GM21423 (cell line): Measurements from ENCODE around the gene PRKG1.

Experiments used
- ATAC-seq: cut with Tn5 transposase; IDR thresholded peaks from one replicate; pipeline ENCODE4 v1.9.1; 2021; ENCODE audit warnings: mild to moderate bottlenecking, moderate library complexity; ENCODE audit not compliant: unreplicated experiment

The PRKG1 gene

DNA sequence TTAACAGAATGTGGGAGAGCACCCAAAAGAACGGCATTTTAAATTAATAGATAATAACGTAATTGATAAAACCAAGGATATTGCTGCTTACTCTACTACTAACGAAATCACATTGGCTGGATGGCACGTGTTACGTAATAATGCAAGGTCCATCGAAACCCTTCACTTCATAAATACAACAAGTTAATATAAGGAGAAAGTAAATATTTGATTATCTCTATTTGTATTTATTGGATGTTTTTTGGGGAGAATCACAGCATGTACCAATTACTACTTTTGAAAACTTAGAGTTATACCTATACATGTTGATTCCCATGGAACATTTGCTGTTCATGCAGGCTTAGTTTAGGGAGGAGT lies 1.6 kb downstream of the PRKG1 start:
- ATAC-seq: no peak

DNA sequence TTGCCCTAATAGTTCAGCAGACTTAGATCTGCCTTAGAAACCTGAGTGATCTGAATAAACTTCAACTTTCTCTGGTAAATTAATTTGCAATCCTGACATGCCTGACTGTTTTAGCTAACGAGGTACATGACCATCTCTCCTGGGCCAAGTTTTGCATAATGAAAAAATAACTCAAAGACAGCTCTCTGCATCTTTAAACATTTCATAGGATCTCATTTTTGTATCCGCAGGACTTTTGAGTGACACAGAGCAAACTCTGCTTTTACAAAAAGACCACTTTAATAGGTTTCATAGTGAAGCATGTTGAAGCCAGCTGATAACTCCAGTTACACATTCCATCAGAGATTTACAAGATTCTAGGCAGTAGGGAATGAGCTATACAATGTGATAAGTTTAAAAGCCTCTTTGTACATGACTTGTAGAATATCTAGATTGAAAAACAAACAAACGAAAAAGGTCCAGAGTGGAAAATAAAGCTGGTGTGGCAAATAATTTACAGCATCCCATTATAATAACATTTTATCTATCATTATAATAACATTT lies 2.1 kb downstream of the PRKG1 start:
- ATAC-seq: no peak

DNA sequence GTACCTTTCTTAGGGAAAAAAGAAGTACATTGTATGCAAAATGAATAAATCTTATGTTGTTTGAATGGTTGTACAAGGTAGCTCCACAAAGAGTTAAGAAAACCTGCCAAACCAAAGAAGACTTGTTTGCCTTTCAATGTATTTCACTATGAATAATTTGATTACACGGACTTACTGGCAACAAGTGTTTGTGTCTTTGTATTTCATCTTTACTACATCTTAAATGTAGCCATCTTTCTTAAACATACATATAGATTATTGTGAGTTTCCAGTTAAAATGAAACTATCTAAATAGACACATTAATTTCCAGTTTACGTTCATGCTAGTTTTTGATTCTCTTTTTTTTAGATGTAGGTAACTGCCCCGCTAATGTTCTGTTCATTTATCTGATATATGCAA lies 2.8 kb downstream of the PRKG1 start:
- ATAC-seq: no peak

DNA sequence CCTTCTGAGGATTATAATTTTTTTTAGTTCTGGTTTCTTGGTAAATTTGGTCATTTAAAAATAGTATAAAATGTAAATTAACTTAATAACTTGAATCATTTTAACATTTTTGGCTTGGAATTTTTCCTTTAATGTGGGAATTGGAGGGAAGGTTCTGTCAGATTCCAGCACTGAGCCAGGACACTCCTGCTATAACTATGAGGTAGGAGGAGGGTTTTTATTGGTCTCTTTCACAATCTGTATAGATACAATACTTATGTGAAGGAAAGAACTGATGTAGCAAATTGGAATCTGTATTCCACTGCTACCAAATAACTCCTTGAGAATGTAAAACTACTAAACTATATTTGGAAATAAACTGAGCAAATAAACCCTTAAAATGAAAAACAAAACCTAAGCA lies 3.2 kb downstream of the PRKG1 start:
- ATAC-seq: no peak

GRCh38 chr10:51079331-51079730 lies 5.0 kb downstream of the PRKG1 start:
- ATAC-seq: no peak

DNA sequence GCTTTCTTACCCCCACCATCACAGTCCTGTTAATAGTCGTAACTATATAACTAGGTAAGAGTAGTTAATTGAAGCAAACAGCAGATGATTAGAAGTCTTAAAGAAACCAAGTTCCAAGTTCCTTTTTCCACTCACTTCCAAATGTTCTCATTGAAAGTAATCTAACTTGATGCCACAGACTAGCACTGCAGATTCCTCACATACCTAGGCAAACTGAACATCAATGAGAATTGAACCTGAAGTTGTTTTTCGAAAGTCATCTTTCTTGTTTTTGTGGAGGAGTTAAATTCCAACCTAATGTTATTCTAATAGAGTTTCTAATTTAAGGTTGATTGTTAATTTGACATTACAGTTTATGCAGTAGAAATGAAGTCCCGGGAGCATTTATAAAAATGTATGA lies 5.5 kb downstream of the PRKG1 start:
- no peak for ATAC-seq

DNA sequence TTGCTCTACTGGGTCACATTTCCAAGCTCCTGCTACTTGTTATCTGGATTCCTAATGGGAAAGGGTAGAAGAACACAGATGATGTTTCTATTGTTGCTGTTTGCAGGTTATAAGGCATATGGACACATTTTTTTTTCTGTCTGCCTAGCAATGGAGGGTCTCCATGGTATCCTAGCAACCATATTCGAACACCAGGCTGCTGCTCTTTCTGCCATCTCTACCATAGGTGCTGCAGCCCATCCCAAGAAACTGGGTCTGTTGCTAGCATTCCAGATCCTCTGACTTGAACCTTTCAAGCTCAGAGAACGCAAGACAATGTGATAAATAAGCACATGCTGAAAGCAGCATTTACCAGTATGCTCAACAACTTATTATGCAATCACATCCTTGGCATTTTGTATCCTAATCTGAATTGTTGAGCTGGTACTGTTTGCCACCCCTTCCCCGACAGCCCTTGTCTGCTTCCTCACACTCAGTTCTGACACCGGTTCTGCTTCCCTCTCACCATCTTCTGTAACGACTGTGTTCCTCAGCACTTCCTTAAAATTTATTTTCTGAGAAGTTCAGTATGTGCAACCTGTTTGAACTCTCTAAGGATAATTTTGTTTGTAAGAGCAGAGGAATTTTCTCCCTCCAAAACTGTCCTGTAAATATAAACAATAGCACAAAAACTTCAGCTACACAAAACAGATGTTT lies 6.2 kb downstream of the PRKG1 start:
- ATAC-seq: no peak

DNA sequence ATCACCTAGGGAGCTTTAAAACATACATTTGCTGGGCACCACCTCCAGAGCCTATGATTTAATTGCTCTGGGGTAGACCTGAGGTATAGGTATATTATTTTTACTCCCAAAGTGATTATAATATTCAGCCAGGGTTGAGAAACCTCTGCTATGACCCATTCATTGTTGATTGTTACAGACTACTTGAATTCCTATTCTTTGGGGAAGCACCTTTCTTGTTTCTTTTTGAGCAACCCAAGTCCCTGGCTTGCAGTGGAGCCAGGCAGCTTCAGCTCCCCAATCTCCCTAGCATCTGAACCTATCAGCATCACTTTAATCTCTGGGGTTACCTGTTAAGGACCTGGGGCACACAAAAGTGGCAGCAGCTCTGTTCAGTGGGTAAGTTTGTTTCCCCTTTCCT lies 8.6 kb downstream of the PRKG1 start:
- ATAC-seq: no peak

GRCh38 chr10:51083356-51083853 lies 9.1 kb downstream of the PRKG1 start:
- ATAC-seq: no peak

DNA sequence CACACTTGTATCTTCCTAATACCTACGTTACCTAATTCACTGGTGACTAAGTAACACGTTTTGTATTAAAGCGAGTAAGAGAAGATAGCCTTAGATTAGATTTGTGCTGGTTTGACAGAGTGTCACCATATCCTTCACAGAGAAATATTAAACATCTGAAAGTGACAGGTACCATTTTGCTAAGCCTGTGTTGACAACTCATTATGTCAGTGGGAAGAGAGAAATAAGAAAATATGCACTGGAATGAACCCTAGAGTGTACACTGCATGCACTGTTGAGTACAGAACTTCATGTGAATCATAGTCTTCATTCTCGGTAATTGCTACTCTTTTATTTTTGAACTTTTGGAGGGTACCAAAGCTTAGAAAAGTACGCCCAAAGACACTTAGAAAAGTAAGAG lies 10.9 kb downstream of the PRKG1 start:
- ATAC-seq: no peak

DNA sequence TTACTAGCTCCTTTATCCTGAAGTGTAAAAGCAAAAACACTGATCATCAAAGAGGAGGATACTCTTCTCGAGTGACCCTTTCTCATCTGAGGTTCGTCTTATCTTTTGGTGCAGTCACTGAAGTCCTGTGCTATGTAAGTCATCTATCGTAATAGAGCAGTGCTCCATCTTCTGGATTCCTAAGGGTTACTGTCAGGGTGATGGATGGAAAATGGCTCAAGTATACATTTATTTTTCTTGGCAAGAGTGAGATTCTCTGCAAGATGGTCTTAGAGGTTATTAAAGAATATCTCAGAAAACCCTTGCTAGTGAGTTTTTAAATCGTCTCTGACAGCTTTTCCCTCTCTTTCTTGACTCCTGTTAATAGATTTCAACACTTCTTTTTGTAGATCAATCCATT lies 12.4 kb downstream of the PRKG1 start:
- no peak for ATAC-seq

DNA sequence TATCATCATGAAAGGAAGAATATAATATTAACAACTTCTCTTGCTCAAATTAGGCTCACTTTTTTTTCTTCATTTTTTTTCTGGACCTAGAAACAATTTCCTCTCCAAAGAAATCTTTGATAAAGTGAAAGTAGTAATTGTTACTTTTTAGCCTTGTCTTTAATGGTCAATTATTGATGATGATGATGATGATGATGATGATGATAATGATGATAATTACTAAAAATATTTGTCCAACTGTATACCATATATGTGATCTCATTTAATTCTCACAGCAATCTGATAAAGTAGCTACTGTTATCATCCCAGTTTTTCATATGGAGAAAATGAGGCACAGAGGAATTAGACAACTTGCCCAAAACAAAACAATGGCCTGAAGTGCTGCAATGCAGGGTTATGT lies 12.8 kb downstream of the PRKG1 start:
- no peak for ATAC-seq

GRCh38 chr10:51090190-51090589 lies 15.9 kb downstream of the PRKG1 start:
- ATAC-seq: no peak

DNA sequence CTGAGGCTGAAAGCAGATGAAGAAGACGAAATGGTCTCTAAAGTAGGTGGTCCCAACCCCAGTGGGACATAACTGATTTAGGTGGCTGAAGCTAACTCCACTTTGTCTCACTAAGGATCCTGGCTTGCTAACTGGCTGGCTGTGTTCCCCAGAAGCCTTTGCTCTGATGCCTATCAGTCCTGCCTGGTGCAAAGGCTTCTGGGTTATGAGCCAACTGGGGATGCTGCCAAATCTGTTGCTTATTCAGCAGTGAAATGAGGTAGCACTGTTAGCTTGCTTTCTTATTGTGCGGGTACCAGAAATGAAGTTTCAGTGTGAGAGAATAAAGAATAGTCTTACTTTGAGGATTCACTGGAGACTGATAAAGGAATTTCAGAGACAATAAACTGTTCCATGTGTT lies 18.1 kb downstream of the PRKG1 start:
- no peak for ATAC-seq

- no peak for ATAC-seq
Observed at GRCh38 chr10:51095444-51095843, 21.2 kb downstream of the PRKG1 start.

- no peak for ATAC-seq
Observed at GRCh38 chr10:51097546-51097945, 23.3 kb downstream of the PRKG1 start.

DNA sequence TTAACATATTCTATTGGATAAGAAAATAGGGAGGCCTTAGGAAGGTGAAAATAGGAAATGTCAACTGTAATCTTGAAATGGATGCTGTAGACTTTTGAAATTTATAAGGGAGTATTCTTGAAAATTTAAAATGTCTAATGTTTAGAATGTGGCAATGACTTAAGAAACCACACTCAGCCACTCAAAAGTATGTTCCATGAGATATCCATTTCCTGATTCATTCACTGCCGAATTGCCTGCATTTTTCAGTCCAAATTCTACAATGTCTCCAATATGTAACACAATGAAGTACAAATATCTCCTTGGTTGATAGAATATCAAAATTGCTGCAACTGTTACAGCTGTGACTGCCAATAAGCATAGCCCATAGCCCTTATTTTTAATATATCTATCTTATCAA lies 25.9 kb downstream of the PRKG1 start:
- ATAC-seq: no peak

GRCh38 chr10:51103554-51104217 lies 29.4 kb downstream of the PRKG1 start:
- ATAC-seq: no peak

DNA sequence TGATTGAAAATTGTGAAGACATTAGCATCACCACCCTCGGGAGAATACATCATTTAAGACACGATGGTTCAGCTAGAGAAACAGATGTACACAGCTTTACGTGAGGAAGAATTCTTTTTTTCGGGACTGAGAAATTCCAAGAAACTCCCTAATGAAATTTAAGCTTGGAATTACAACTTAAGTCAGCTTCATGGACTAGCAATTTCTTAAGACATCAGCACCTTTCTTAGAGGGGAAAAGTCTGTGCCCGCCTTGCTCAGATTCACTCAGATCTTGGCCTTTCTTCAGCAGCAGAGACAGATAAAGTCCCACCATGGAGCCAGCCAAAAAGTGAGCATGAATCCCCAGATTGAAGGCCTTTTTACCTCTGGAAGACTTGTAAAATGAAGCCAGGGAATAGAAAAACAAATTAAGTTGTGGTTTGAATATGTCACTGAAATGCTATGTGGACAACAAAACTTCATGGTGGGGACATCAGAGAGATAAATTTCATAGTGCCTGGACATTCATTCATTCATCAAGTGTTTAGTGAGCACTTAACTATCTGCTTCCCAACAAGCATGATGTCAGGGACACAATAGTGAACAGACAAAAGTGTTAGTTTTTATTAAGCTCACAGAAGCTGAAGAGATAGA lies 32.1 kb downstream of the PRKG1 start:
- no peak for ATAC-seq

- no peak for ATAC-seq
Observed at GRCh38 chr10:51108406-51108805, 34.1 kb downstream of the PRKG1 start.

- ATAC-seq: no peak
Observed at GRCh38 chr10:51109801-51110533, 35.7 kb downstream of the PRKG1 start.
